K562 (cell line): Measurements from ENCODE around the gene ARFRP1. TPM values are rescaled to one million over a fixed set of nuclear protein-coding genes. Genes with fewer than 3 reads are reported as not detected.

Experiments
- EP300 ChIP-seq: IDR thresholded peaks from 2 replicates; pipeline ENCODE4 v1.6.1; 2012; ENCODE audit warnings: low read length, improper control_type of control experiment
- GATAD2B ChIP-seq: fragments of 450-650 bp; IDR thresholded peaks from 2 replicates; pipeline ENCODE4 v1.6.1; 2017; ENCODE audit warnings: mild to moderate bottlenecking, borderline replicate concordance
- HDAC1 ChIP-seq, 2 experiments: fragments of 450-650 bp; IDR thresholded peaks; 2 replicates each; pipeline ENCODE4 v1.6.1; 2016 to 2017; ENCODE audit warnings: inconsistent platforms in 1 of 2, mild to moderate bottlenecking in 1 of 2, moderate library complexity in 1 of 2
- ILK ChIP-seq: fragments of 450-650 bp; IDR thresholded peaks from 2 replicates; pipeline ENCODE4 v1.6.1; 2016; ENCODE audit warnings: missing genetic modification characterization, low read depth, mild to moderate bottlenecking, missing compliant biosample characterization, moderate library complexity, borderline replicate concordance
- MIER1 ChIP-seq: fragments of 450-650 bp; IDR thresholded peaks from 2 replicates; pipeline ENCODE4 v1.6.1; 2016; ENCODE audit warnings: antibody characterized with exemption, mild to moderate bottlenecking, low read depth
- NFIC ChIP-seq: fragments of 450-650 bp; IDR thresholded peaks from 2 replicates; pipeline ENCODE4 v1.6.1; 2017; ENCODE audit warnings: mild to moderate bottlenecking, inconsistent platforms
- NFIX ChIP-seq: fragments of 250-450 bp; sonication (Bioruptor Pico); IDR thresholded peaks from 2 replicates; pipeline ENCODE4 v1.4.0; 2020; ENCODE audit warnings: low read depth, mild to moderate bottlenecking, moderate library complexity
- NFXL1 ChIP-seq: fragments of 450-650 bp; formaldehyde crosslinking; IDR thresholded peaks from 2 replicates; pipeline ENCODE4 v1.4.0; 2021; ENCODE audit warnings: mild to moderate bottlenecking
- SIX5 ChIP-seq, 2 experiments: IDR thresholded peaks; 2 replicates each; pipeline ENCODE4 v1.6.1; 2011; ENCODE audit warnings: low read length in 2 of 2, borderline replicate concordance in 1 of 2, low read depth in 1 of 2, mild to moderate bottlenecking in 1 of 2, moderate library complexity in 1 of 2; ENCODE audit not compliant: insufficient read depth in 1 of 2
- SMARCB1 ChIP-seq: IDR thresholded peaks from 2 replicates; pipeline ENCODE4 v1.6.1; 2011; ENCODE audit warnings: improper control_type of control experiment, low read depth; ENCODE audit not compliant: insufficient read length
- XRCC4 ChIP-seq: IDR thresholded peaks from one replicate; pipeline ENCODE4 v1.6.1; 2011; ENCODE audit not compliant: insufficient read depth, insufficient read length; ENCODE audit errors: extremely low read depth
- ZNF589 ChIP-seq: fragments of 200-800 bp; sonication (Bioruptor generic); IDR thresholded peaks from 2 replicates; pipeline ENCODE4 v1.6.1; 2016; ENCODE audit warnings: low read depth, missing genetic modification characterization, missing compliant biosample characterization
- ZNF785 ChIP-seq: fragments of 250-450 bp; sonication (Bioruptor Pico); IDR thresholded peaks from 2 replicates; pipeline ENCODE4 v1.4.0; 2020; ENCODE audit warnings: mild to moderate bottlenecking
- ZNF830 ChIP-seq: fragments of 250-450 bp; sonication (Bioruptor Pico); IDR thresholded peaks from 2 replicates; pipeline ENCODE4 v1.5.0; 2021; ENCODE audit warnings: mild to moderate bottlenecking
- polyA plus RNA-seq, 8 experiments: library from polyadenylated mRNA; depleted of rRNA in 4 of 8; stranded (reverse) in 5 of 8; unstranded in 3 of 8; fragments of >200 nt; fragmentation: Nextera tagmentation in 2 of 8; fragmentation: Illumina TruSeq in 1 of 8; extraction: Ambion mirVana in 2 of 8; extraction: Trizol in 1 of 8; gene quantifications; 2 replicates each; pipeline versions ENCODE4 v1.2.1 to v1.2.3, GENCODE V29; 2011 to 2014; ENCODE audit warnings: inconsistent platforms in 1 of 8, missing spikeins in 1 of 8
- total RNA-seq, 7 experiments: library from RNA; depleted of rRNA in 6 of 7; stranded (reverse); fragments of >200 nt in 6 of 7; fragmentation: Illumina TruSeq in 2 of 7; extraction: Trizol in 2 of 7; gene quantifications; 2 replicates each; pipeline versions ENCODE4 v1.2.1 to v1.2.3, GENCODE V29; 2011 to 2021; ENCODE audit warnings: low replicate concordance in 1 of 7
- TF ChIP-seq, protein P1 (sequence below): sonication (generic); formaldehyde crosslinking; IDR thresholded peaks from 2 replicates; pipeline ENCODE4 v1.9.0; 2022; ENCODE audit warnings: mild to moderate bottlenecking, missing genetic modification reagents
- TF ChIP-seq, protein P2 (sequence below), 2 experiments: fragments of 450-650 bp in 1 of 2; sonication (generic) in 1 of 2; formaldehyde crosslinking in 1 of 2; IDR thresholded peaks; 2 replicates each; pipeline versions ENCODE4 v1.7.1 to v1.9.0; 2016 to 2022; ENCODE audit warnings: inconsistent platforms in 1 of 2, mild to moderate bottlenecking in 1 of 2, missing genetic modification reagents in 1 of 2
- TF ChIP-seq, protein P3 (sequence below): fragments of 450-650 bp; IDR thresholded peaks from 2 replicates; pipeline ENCODE4 v1.6.1; 2016; ENCODE audit warnings: low read depth, mild to moderate bottlenecking, moderate library complexity

Gene ARFRP1
- total and polyA plus RNA-seq, 9 of the 15 experiments (the other 6 are each of a cell fraction or from before 2014, with no cell fraction given): 2.2 to 78.9 (median 37.3) TPM

DNA sequence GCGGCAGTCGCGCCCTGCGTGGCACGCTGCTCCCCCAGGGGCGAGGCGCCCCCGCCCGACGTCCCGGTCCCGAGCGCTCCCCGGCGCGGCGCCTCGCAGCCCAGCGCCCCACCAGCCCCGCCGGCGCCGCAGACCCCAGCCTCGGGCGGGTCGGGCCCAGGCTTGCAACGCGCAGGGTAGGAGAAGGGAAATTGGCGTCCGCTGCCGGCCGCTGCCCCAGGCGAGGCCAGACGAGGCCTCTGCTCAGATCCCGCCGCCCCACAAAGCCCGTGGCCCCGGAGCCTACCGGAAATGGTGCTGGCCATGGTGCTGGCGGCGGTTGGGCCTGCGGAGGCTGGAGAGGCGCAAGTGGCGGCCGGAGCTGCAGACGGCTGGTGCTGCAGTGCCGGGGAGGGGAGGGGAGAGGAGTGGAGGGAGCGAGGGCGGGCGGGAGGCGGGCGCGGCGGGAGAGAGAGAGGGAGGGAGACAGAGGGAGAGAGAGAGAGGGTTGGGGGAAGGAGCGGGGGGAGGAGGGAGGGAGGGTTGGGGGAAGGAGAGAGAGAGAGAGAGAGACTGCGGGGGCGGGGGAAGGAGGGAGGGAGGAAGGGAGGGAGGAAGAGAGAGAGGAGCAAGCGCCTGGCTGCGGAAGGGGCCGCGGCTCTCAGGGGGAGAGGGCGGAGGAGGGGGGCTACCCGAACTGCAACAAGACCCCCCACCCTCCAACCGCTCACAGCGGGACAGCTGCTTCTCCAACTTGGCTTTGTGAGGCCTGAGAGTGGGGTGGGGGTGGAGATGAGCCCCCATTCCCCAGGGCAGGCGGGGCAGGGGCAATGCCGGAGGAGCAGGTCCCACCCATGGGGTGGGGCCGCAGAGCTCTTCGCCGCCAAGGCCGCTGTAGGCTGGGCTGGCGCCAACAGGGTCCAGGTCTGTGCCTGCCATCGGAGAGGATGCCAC is 54.5 kb downstream of the ARFRP1 start, which contains the start of gene STMN3 (continued):
- no peak for TF ChIP-seq SMARCB1
- no peak for TF ChIP-seq SIX5 (IDR thresholded peaks at IDR 0.05; ENCODE audit: borderline replicate concordance in 1 of 2, insufficient read depth in 1 of 2, low read depth in 1 of 2, low read length in 2 of 2)
- peak; percentile 36 to 97; a peak in 2 of 4 replicates for TF ChIP-seq HDAC1 (IDR thresholded peaks at IDR 0.05)
- no peak for TF ChIP-seq ZNF830
- no peak for TF ChIP-seq XRCC4
- no peak for TF ChIP-seq NFIX
- 0 out of 2 replicates have a peak, but pooled peaks have one; percentile 44 for TF ChIP-seq NFIC
- TF ChIP-seq NFXL1 (CRISPR knock-in tag): no peak
- TF ChIP-seq, protein P1, sequence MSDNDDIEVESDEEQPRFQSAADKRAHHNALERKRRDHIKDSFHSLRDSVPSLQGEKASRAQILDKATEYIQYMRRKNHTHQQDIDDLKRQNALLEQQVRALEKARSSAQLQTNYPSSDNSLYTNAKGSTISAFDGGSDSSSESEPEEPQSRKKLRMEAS (CRISPR knock-in tag): peak; percentile 60; the same call in 1 of the 2 replicates
- TF ChIP-seq ZNF785 (CRISPR knock-in tag): no peak
- TF ChIP-seq, protein P2, sequence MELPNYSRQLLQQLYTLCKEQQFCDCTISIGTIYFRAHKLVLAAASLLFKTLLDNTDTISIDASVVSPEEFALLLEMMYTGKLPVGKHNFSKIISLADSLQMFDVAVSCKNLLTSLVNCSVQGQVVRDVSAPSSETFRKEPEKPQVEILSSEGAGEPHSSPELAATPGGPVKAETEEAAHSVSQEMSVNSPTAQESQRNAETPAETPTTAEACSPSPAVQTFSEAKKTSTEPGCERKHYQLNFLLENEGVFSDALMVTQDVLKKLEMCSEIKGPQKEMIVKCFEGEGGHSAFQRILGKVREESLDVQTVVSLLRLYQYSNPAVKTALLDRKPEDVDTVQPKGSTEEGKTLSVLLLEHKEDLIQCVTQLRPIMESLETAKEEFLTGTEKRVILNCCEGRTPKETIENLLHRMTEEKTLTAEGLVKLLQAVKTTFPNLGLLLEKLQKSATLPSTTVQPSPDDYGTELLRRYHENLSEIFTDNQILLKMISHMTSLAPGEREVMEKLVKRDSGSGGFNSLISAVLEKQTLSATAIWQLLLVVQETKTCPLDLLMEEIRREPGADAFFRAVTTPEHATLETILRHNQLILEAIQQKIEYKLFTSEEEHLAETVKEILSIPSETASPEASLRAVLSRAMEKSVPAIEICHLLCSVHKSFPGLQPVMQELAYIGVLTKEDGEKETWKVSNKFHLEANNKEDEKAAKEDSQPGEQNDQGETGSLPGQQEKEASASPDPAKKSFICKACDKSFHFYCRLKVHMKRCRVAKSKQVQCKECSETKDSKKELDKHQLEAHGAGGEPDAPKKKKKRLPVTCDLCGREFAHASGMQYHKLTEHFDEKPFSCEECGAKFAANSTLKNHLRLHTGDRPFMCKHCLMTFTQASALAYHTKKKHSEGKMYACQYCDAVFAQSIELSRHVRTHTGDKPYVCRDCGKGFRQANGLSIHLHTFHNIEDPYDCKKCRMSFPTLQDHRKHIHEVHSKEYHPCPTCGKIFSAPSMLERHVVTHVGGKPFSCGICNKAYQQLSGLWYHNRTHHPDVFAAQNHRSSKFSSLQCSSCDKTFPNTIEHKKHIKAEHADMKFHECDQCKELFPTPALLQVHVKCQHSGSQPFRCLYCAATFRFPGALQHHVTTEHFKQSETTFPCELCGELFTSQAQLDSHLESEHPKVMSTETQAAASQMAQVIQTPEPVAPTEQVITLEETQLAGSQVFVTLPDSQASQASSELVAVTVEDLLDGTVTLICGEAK (IDR thresholded peaks at IDR 0.05): peak; percentile 87
- TF ChIP-seq, protein P2 (CRISPR knock-in tag; IDR thresholded peaks at IDR 0.05): peak; percentile 51; the same call in 1 of the 2 replicates
- peak; percentile 73; the same call in 1 of the 2 replicates for TF ChIP-seq GATAD2B
- TF ChIP-seq MIER1: peak; percentile 92
- no peak for TF ChIP-seq ILK (tag)
- TF ChIP-seq EP300: peak; percentile 29; the same call in 1 of the 2 replicates
- TF ChIP-seq, protein P3, sequence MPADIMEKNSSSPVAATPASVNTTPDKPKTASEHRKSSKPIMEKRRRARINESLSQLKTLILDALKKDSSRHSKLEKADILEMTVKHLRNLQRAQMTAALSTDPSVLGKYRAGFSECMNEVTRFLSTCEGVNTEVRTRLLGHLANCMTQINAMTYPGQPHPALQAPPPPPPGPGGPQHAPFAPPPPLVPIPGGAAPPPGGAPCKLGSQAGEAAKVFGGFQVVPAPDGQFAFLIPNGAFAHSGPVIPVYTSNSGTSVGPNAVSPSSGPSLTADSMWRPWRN: no peak
- TF ChIP-seq ZNF589: peak; percentile 37; the same call in 1 of the 2 replicates
